ENCODE data around the gene MROH2B.

DNA sequence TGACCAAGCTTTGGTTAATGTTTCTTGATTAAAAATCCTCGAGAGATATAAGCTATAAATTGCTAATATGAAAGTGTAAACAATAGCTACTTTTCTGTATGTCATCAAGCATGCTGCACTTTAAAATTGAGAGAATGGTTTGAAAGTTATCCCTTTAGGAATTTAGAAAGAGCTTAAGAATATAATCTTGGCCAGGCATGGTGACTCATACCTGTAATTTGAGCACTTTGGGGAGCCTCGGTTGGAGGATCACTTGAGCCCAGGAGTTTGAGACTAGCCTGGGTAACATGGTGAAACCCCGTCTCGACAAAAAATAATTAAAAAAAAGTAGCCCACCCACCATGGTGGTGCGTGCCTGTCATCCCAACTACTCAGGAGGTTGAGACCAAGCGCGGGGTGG lies 12.2 kb upstream of the MROH2B start:
- TF ChIP-seq, protein P1, sequence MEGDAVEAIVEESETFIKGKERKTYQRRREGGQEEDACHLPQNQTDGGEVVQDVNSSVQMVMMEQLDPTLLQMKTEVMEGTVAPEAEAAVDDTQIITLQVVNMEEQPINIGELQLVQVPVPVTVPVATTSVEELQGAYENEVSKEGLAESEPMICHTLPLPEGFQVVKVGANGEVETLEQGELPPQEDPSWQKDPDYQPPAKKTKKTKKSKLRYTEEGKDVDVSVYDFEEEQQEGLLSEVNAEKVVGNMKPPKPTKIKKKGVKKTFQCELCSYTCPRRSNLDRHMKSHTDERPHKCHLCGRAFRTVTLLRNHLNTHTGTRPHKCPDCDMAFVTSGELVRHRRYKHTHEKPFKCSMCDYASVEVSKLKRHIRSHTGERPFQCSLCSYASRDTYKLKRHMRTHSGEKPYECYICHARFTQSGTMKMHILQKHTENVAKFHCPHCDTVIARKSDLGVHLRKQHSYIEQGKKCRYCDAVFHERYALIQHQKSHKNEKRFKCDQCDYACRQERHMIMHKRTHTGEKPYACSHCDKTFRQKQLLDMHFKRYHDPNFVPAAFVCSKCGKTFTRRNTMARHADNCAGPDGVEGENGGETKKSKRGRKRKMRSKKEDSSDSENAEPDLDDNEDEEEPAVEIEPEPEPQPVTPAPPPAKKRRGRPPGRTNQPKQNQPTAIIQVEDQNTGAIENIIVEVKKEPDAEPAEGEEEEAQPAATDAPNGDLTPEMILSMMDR (IDR thresholded peaks at IDR 0.05): no peak
- TF ChIP-seq EZH2phosphoT487 (IDR thresholded peaks at IDR 0.05): no peak

Data from neural progenitor cell (in vitro differentiated cells).